K562 (cell line): ENCODE data around the gene WARS2.

Experiments
- BRD4 ChIP-seq: fragments of 200-600 bp; sonication (generic); IDR thresholded peaks from 2 replicates; pipeline ENCODE4 v1.6.1; 2017; ENCODE audit warnings: inconsistent platforms
- CTCF ChIP-seq, 3 experiments: IDR thresholded peaks in 2 of 3; conservative IDR thresholded peaks in 1 of 3; 2 replicates each; pipeline ENCODE4 v1.5.1; 2011 to 2012; ENCODE audit warnings: low read length in 3 of 3, mild to moderate bottlenecking in 3 of 3, control low read depth in 2 of 3, improper control_type of control experiment in 1 of 3, inconsistent platforms in 1 of 3, low read depth in 1 of 3, mixed read lengths in 1 of 3, moderate library complexity in 1 of 3; ENCODE audit not compliant: insufficient read depth in 2 of 3
- MGA ChIP-seq: fragments of 450-650 bp; IDR thresholded peaks from 2 replicates; pipeline ENCODE4 v1.6.1; 2016; ENCODE audit warnings: mild to moderate bottlenecking, moderate library complexity
- NCOA2 ChIP-seq, 2 experiments: fragments of 450-650 bp; IDR thresholded peaks; 2 replicates each; pipeline ENCODE4 v1.6.1; 2018; ENCODE audit warnings: mild to moderate bottlenecking in 2 of 2, moderate library complexity in 1 of 2; ENCODE audit not compliant: partially characterized antibody in 2 of 2
- SAP30 ChIP-seq: fragments of 200-600 bp; sonication (generic); IDR thresholded peaks from 2 replicates; pipeline ENCODE4 v1.6.1; 2012; ENCODE audit warnings: borderline replicate concordance, low read depth, mild to moderate bottlenecking, moderate library complexity, low read length, control low read depth, inconsistent platforms; ENCODE audit not compliant: insufficient read depth, poor library complexity, severe bottlenecking
- ZNF134 ChIP-seq: fragments of 250-450 bp; sonication (Bioruptor Pico); conservative IDR thresholded peaks from 2 replicates; pipeline ENCODE4 v1.4.0; 2020
- ZNF274 ChIP-seq: IDR thresholded peaks from 2 replicates; pipeline ENCODE4 v1.6.1; 2011; ENCODE audit warnings: low read depth, mild to moderate bottlenecking, low read length, moderate library complexity, borderline replicate concordance
- ZNF282 ChIP-seq: sonication (generic); formaldehyde crosslinking; IDR thresholded peaks from 2 replicates; pipeline ENCODE4 v1.8.1; 2023; ENCODE audit warnings: missing genetic modification reagents
- ZNF707 ChIP-seq: fragments of 250-450 bp; sonication (Bioruptor Pico); conservative IDR thresholded peaks from 2 replicates; pipeline ENCODE4 v1.8.0; 2022; ENCODE audit warnings: inconsistent platforms, mild to moderate bottlenecking, moderate library complexity
- TF ChIP-seq, protein P1 (sequence below), 2 experiments: fragments of 450-650 bp in 1 of 2; sonication (generic) in 1 of 2; formaldehyde crosslinking in 1 of 2; IDR thresholded peaks in 1 of 2; conservative IDR thresholded peaks in 1 of 2; 2 replicates each; pipeline versions ENCODE4 v1.6.1 to v1.8.1; 2016 to 2023; ENCODE audit warnings: mild to moderate bottlenecking in 2 of 2, moderate library complexity in 2 of 2, inconsistent platforms in 1 of 2, missing genetic modification reagents in 1 of 2

DNA sequence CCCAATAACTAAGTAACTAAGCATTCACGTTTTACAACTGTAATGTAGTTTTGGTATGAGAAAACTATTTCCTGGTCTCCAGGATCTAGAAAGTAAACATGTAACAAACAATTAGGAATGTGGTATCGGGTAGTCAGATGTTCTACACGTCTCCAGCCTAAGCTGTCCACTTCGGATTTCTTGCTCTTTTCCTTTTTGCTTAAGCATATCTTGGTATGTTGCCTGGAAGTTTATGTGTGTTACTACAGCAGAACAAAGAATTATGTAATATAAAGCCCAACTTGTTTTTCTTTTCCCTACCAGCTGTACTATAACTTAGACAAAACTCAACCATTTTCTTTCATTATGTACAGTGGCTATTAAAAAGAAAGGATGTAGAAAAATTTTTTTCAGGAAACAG is 20.4 kb upstream of the WARS2 start:
- no peak for TF ChIP-seq MGA
- no peak for TF ChIP-seq ZNF134
- no peak for TF ChIP-seq BRD4
- no peak for TF ChIP-seq CTCF (IDR thresholded peaks at IDR 0.05 in 2 of 3, conservative IDR thresholded peaks at IDR 0.05 in 1 of 3; ENCODE audit: insufficient read depth in 2 of 3, low read depth in 1 of 3, low read length in 3 of 3)
- TF ChIP-seq ZNF707 (CRISPR knock-in tag): no peak
- no peak for TF ChIP-seq SAP30
- no peak for TF ChIP-seq ZNF282 (CRISPR knock-in tag)
- TF ChIP-seq NCOA2 (IDR thresholded peaks at IDR 0.05; ENCODE audit: partially characterized antibody in 2 of 2): no peak
- TF ChIP-seq, protein P1, sequence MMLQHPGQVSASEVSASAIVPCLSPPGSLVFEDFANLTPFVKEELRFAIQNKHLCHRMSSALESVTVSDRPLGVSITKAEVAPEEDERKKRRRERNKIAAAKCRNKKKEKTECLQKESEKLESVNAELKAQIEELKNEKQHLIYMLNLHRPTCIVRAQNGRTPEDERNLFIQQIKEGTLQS (IDR thresholded peaks at IDR 0.05): no peak
- TF ChIP-seq, protein P1 (CRISPR knock-in tag; conservative IDR thresholded peaks at IDR 0.05): no peak
- TF ChIP-seq ZNF274: no peak
